Coronary artery (tissue), 2 donors: ENCODE data around the gene ARHGAP45.

ENCODE experiments used
- DNase-seq: peaks from one replicate; pipeline ENCODE4 v3.0.0-alpha.2; 2017; ENCODE audit warnings: low spot score
- H3K27ac ChIP-seq, 2 donors: fragments of 200-600 bp; sonication (generic); one replicate each; pipeline ENCODE4 v1.5.1; 2016 to 2019
- H3K4me3 ChIP-seq: fragments of 200-600 bp; sonication (generic); 2 replicates; pipeline ENCODE4 v1.5.1; 2016; ENCODE audit warnings: mild to moderate bottlenecking, moderate library complexity
- CTCF ChIP-seq: fragments of 200-600 bp; sonication (generic); IDR thresholded peaks from one replicate; pipeline ENCODE4 v1.5.1; 2019; ENCODE audit warnings: antibody characterized with exemption

ARHGAP45 gene

GRCh38 chr19:1058112-1058511 is 8.9 kb upstream of the ARHGAP45 start:
- no peak for TF ChIP-seq CTCF
- no peak overlapping the region for H3K27ac ChIP-seq
- DNase-seq: no peak
- H3K4me3 ChIP-seq: no peak overlapping the region

GRCh38 chr19:1060689-1061088 is 6.3 kb upstream of the ARHGAP45 start:
- TF ChIP-seq CTCF: no peak
- Histone ChIP-seq H3K4me3 (no peak overlapping the region), H3K27ac (no peak overlapping the region)
- no peak for DNase-seq

- no peak for DNase-seq
- Histone ChIP-seq H3K27ac (no peak overlapping the region), H3K4me3 (no peak overlapping the region)
- TF ChIP-seq CTCF: no peak
Measured at GRCh38 chr19:1061987-1062386, 5.0 kb upstream of the ARHGAP45 start.

- no peak for DNase-seq
- Histone ChIP-seq H3K27ac (no peak overlapping the region), H3K4me3 (no peak overlapping the region)
- TF ChIP-seq CTCF: no peak
Measured at GRCh38 chr19:1062387-1063029, 4.5 kb upstream of the ARHGAP45 start.

- Histone ChIP-seq H3K4me3 (no peak overlapping the region), H3K27ac (no peak overlapping the region)
- TF ChIP-seq CTCF: no peak
- DNase-seq: no peak
Measured at GRCh38 chr19:1063030-1063908, 3.7 kb upstream of the ARHGAP45 start.

- no peak for TF ChIP-seq CTCF
- Histone ChIP-seq H3K27ac (no peak overlapping the region), H3K4me3 (no peak overlapping the region)
- DNase-seq: no peak
Measured at GRCh38 chr19:1063909-1064660, 2.9 kb upstream of the ARHGAP45 start.
